D721Med (cell line): ENCODE results near the gene DLG5.

Experiments
- DNase-seq: peaks from one replicate; pipeline ENCODE4 v3.0.0; 2011; ENCODE audit warnings: low spot score; ENCODE audit not compliant: insufficient read length
- FAIRE-seq: peaks from 2 replicates; lab custom pipeline; 2011; peaks lifted over from hg19 to GRCh38; lab: Jason Lieb, UNC
- TF ChIP-seq, protein P1 (sequence below): IDR thresholded peaks from 2 replicates; pipeline ENCODE4 v1.5.1; 2012; ENCODE audit warnings: mild to moderate bottlenecking, control low read depth; ENCODE audit not compliant: insufficient read depth; ENCODE audit errors: missing control alignments

The DLG5 gene

DNA sequence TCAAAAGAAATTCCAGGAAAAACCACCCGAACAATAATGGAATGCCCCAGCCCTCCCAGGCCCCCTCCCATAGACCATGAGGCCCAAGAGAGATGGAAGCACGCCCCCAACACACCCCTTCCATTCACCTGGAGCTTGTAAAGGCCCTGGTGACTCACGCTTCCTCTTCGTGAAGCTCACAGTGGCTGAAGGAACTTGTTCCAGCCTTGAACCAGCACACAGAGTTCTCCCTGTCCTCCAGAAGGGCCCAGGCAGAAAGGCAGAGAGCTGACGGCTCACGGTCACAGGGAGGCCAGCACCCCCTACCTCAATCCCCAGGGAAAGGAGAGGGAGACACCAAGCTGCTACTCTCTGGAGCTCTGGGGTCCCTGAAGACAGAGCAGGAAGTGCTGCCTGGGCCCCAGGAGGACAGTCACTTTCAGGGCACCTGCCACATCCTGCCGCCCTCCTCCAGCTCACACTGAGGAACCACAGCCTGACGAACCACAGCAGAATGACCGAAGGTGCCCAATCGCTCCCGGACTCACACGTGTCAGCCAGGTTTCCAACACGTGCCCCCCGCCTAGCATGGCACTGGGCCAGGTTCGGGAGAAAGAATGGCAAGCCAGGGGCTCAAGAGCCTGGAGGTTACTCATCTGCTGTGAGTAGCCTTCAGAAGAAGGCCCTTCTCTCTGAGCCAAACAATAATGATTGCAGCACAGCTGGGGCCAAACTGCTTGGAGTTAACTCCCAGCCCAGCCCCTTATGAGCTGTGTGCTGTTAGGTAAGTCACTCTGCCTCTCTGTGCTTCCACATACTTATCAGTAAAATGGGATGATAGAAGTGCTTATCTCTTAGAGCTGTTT lies 52.8 kb downstream of the DLG5 start:
- DNase-seq: no peak
- FAIRE-seq: no peak
- TF ChIP-seq, protein P1, sequence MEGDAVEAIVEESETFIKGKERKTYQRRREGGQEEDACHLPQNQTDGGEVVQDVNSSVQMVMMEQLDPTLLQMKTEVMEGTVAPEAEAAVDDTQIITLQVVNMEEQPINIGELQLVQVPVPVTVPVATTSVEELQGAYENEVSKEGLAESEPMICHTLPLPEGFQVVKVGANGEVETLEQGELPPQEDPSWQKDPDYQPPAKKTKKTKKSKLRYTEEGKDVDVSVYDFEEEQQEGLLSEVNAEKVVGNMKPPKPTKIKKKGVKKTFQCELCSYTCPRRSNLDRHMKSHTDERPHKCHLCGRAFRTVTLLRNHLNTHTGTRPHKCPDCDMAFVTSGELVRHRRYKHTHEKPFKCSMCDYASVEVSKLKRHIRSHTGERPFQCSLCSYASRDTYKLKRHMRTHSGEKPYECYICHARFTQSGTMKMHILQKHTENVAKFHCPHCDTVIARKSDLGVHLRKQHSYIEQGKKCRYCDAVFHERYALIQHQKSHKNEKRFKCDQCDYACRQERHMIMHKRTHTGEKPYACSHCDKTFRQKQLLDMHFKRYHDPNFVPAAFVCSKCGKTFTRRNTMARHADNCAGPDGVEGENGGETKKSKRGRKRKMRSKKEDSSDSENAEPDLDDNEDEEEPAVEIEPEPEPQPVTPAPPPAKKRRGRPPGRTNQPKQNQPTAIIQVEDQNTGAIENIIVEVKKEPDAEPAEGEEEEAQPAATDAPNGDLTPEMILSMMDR: no peak

DNA sequence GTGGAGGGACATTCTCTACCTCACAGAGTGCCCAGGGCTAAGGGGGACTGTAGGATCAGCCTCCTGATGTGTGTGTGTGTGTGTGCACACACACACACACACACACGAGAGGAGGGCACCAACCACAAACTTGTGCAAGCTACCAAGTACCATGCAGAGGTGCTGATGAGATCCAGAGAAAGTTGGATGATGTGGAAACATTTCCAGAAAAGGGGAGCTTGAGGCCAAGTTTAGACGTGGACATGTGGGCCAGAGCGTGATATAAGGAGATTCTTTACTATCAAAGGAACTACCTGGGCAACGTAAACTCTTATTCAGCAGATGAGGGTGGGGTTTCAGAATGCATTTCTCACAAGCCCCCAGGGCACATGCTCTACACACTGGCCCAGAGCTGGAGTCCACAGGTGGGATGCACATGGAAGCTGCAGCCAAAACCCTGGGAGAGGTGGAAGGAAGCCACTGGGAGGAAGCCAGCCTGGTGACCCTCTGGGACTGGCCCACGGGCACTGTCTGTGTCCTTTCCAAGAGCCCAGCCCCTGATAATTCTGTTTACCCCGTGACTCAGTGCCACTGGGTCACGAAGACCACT lies 53.5 kb downstream of the DLG5 start:
- FAIRE-seq (no peak), DNase-seq (no peak)
- TF ChIP-seq, protein P1: no peak

DNA sequence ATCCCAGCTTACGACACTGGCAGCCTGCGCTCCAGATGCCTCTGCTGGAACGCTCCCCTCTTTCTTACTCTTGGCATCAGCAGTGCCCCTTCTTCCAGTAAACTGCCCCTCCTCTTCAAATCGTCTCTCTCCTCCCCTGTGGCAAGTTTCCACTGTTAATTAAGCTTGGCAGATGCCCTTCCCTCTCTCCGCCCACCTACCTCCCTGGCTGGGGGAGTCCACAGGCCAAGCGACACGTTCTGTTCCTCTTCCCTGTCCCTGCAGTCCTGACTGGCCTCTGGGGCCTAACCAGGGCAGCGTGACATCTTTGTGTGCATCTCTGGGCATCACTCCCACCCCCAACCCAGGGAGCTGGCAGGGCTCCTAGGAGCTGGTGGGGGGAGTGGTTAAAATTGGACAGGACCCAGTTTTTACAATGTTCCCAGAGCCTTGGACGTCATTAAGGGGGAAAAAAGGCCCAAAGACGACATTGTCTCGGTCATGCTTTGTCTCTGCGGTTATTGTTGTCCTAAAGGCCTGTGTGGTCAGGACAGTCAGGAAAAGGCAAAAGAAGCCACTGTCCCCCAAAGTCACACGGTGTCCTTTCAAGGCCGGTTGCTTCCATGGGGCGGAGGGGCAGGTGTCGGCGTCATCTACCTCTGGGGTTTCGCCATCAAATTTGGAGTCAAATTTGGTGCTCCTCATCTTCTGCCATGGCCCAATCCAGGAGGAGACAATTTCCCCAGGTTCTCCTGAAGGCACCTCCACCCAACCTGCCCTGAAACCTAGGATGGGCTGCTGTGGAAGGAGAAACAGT lies 54.2 kb downstream of the DLG5 start:
- no peak for FAIRE-seq
- no peak for DNase-seq
- TF ChIP-seq, protein P1: no peak

DNA sequence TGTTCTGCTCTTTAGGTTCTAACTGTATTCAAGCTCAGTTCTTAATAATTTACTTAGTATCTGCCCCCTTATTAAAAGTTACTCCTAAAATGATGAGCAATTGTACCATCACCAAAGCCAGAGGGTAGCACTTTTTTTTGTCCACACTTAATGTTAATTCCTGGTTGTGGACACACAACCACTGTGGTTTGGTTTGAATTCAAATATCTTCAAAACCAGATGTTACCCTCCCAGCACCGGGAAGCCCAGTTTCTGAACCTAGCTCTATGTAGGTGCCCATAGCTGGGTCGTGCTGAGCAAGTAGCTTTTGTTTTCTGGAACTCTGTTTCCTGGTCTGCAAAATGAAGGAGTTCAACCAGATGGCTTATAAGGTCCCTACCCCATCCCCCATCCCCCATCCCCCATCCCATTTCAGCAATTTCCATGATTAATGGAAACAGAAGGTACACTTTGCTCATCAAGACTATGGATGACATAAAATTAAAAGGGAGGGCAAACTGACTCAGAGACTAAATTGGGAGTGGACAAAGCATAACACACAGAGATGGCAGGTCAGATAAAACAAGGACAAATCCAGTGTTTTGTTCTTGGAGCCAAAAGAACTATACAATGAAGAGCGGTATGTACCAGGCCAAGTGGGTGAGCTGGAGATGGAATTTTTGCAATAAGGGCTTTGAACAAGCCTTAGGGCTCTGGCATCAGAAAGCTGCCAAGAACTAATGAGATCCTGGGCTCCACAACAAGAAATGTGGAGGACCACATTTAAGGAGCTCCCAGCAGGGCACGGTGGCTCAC lies 56.7 kb downstream of the DLG5 start:
- TF ChIP-seq, protein P1: no peak
- FAIRE-seq: no peak
- DNase-seq: no peak

DNA sequence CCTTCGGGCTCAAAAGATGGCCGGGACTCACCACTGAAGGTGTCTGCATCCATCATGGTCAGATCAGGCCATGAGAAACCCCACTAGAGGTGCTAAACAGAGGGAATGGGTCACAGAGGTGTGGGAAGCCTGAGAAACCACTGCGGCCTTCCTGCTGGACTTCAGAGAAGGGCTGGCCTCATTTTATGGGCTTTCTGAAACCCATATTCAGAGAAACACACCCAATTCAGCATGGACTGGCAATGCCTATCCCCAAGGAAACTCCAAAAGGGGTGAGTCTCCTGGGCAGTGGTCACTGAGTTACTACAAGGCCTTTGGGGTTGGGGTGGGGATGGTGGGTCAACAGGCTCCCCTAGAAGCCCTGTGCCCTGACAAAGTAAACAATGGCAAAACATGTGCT lies 58.0 kb downstream of the DLG5 start:
- no peak for FAIRE-seq
- no peak for DNase-seq
- TF ChIP-seq, protein P1: no peak

DNA sequence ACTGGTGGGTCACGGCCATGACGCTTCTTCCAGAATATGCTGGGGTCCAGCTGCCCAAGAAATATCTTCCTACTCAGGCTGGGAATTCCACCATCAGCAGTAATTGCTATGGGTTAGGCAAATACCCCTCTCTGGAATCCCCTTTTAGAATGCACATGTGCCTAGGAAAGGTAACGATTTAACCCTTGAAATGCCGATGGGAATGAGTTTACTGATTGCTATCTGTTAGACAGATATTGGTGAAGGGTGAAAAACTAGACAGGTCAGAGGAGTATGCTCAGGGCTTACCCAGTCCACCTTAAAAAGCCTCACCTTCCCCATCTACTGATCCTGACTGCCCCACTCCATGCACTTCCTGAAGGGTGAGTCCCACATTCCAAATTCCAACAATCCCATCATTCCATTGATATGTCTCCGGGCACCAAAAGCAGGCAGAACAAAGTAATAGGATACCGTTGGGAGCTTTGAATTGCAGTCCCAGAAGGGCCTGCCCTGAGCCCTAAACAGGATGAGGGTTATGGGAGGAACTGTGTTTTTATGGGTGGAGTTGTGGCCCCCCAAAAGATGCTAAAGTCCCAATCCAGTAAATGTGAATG lies 59.3 kb downstream of the DLG5 start:
- TF ChIP-seq, protein P1: no peak
- DNase-seq (no peak), FAIRE-seq (no peak)
